Activated naive CD4-positive, alpha-beta T cell treated with anti-CD3 and anti-CD28 coated beads, Interleukin-2, amount 50 U/mL, for 16 hours (primary cell): ENCODE data around the gene EHD1.
A peak's percentile ranks its signal among the peaks of the same experiment; 100 is the strongest.
"Not testable (repeated sequence)": the region's sequence is repeated elsewhere in the genome, so short reads cannot be mapped to it uniquely, and the experiment has no call there.

Experiments used
- DNase-seq: peaks from one replicate; pipeline ENCODE4 v3.0.0-alpha.2; 2020

EHD1 gene

DNA sequence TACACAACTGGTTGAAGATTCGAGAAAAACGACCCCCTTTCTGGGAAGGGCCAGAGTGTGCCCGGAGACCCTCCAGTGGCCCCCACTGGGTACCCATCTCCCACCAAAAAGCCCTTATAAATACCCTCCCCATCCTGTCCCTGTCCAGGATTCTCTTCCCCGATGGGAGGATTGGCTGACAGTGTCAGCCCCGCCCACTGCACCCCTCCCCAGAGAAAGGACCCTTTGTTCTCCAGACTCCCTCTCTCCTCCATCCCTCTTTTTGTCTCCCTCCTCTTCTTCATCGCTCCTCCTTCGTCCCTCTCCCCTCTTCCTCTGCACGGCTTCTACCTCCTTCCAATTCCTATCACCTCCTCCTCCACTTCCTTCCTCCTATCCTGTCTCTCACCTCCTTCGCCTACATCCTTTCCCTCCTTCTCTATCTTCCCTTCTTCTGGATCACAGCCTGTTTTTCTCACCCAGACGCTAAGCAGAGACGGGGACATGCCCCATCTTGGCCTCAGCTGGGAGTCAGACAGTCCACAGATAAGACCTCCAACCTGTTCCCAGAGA lies 54.8 kb downstream of the EHD1 start:
- no peak for DNase-seq

DNA sequence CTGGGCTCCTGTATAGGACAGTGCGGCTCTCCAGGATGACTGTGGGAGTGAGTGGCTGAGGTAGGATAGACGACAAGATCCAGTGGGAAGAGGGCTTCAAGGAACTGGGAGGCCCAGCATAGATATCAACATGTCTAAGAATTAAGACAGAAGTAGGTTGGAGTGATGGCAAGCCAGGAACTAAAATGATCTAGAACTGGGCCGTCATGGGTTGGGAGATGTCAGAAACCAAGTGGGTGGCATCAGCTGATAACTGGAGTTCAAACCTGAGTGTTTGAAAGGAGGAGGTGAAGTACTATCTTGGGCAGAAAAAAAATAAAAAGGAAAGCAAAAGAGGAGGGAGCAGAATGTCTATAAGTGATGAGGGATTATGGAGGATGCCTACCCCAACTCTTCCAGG lies 60.9 kb downstream of the EHD1 start:
- no peak for DNase-seq

DNA sequence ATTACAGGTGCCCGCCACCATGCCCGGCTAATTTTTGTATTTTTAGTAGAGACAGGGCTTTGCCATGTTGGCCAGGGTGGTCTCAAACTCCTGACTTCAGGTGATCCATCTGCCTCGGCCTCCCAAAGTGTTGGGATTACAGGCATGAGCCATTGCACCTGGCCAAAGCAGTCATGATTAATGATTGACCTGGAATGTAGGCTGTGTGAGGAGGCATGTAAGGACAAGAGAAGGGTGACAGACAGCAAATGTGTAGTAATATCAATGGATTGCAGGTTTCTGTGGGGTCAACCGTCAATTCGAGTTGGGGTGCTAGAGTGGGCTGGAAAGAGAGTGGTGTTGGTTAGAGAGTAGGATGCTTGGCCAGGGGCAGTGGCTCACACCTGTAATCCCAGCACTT lies 63.0 kb downstream of the EHD1 start:
- DNase-seq: not testable (repeated sequence)

DNA sequence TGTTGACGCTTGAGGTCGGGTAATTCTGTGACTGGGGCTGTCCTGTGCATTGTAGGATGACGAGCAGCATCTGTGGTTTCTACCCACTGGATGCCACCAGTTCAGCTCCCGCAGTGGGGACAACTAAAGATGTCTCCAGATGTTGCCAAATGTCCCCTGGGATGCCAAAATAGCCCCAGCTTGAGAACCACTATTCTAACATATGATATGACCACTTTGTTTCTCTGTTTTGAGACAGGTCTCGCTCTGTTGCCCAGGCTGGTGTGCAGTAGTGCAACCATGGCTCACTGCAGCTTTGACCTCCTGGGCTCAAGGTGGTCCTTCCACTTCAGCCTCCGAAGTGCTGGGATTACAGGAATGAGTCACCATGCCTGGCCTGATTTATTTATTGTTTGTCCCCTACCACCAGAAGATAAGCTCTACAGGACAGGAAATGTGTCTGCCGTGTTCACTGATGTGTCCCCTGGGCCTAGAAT lies 63.7 kb downstream of the EHD1 start:
- no peak for DNase-seq

DNA sequence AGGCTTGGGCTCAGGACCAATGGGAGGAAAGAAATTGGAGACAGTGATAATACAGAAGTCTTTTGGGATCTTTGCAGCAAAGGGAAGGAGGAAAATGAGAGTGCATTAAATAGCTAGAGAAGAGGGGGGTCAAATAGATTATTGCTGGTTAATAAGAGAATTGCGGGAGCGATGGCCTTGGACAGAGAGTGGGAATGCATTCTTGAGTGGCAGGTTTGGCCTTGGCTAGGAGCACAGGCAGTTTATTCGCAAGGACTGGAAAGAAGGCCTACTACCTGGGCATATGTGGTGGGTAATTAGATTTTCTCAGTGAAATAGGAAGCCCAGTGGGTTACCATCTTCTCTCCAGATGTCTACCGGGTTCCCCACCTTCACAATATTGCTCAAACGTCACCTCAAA lies 64.6 kb downstream of the EHD1 start:
- no peak for DNase-seq

DNA sequence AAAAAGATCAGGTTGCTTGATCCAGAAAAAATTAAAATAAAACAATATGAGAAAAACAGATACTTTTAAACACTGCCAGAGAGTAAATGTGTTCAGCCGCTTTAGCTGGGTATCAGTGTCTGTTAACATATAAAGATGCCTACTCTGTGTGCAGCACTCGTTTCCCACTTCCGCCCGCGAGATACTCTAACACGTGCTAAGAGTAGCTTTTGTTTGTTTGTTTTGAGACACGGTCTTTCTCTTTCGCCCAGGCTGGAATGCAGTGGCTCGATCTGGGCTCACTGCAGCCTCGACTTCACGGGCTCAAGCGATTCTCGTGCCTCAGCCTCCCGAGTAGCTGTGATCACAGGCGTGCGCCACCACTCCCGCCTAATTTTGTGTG lies 67.5 kb downstream of the EHD1 start:
- DNase-seq: peak; percentile 37

DNA sequence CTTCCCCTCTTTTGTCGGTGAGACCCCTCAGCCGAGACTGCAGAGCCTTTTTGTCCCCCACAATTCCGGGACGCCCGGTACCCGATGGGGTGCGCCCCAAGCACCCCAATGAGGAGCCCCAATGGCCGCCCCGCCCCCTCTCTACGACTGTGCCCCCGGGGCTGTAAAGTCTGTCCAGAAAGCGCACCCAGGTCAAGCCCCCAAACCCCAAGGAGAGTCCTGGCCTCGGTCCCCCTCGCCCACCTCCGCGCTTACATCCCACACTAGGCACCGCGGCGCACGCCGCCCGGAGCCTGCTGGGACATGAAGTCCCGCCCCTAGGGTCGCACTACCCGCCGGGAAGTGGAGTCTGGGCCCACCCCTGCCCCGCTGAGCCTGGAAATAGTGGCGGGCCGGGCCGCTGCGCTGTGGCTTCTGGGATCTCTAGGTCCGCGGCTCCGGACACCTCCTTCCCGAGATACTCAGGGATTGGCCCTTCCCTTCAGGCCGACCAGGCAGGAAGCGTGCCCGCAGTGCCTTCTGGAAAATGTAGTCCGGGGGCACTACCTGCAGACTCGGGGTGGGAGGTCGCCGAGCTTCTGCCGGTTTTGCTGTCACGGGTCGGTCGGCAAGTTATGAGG lies 68.0 kb downstream of the EHD1 start, which contains the start of gene MEN1:
Gene MEN1, minus strand, starts transcription at position 281 of the 620 bp plus-strand sequence. CDS start 442 bp downstream, outside the sequence.
- peak; percentile 84 for DNase-seq

DNA sequence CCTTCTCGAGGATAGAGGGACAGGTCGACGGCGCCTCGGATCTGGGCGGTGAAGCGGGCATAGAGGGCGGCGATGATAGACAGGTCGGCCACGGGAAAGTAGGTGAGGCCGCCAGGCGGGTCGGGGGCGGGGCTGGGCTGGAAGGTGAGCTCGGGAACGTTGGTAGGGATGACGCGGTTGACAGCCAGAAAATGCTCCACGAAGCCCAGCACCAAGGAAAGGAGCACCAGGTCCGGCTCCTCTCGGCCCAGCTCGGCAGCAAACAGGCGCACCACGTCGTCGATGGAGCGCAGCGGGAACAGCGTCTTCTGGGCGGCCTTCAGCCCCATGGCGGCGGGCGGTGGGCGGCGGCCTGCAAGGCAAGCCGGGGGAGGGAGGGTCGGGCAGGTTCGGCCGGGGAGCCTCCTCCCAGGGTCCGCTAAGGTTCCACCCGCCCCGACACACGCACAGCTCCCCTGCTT lies 68.6 kb downstream of the EHD1 start:
- DNase-seq: peak; percentile 30

DNA sequence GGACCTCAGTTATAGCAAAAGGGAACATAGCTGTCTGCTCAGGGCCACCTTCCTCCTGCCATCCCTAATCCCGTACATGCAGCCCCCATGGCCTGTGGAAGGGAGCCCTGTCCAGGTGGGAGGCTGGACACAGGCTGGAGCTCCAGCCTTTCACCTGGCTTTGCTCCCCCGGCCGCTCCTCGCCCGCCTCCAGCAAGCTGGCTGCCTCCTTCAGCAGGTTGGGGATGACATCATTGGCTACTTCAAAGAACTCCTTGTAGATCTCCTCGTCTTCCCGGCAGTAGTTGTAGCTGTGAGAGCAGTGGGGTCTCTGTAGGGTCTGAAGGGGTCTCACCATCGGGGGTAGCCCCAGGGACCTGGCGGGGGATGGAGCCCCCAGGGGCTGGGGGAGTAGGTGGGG lies 72.9 kb downstream of the EHD1 start:
- no peak for DNase-seq

DNA sequence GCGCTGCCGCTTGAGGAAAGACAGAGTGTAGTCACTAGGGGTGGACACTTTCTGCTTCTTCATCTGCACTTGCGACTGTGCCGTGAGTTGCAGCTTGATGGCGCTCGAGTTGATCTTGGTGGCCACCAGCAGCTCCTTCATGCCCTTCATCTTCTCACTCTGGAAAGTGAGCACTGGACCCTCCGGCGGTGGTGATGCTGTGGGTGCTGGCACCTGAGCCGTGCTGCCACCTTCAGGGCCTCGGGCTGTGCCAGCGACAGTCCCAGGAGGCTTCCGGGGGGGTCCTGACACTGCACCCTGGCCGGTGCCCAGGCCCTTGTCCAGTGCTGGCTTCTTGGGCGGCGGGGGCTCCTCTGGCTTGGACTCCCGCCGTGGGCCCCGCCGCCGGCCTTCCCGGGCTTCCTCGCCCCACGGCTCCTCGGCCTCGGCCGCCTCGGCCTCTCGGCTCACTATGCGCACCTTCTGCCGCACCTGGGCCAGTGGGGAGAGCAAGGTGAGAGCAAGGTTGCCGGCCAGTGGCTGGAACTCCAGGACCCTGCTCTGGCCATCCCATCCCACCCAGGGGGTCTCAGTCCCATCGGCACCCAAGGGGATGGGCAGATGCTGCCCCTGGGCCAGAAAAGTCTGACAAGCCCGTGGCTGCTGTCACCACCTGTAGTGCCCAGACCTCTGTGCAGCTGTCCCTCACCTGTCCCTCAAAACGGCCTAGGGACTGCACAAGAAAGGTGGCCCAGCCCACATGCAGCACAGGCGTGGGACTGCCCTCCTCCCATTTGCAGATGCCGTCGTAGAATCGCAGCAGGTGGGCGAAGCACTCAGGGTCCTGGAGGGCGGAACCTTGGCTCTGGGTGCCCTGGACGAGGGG lies 73.8 kb downstream of the EHD1 start:
- DNase-seq: no peak

DNA sequence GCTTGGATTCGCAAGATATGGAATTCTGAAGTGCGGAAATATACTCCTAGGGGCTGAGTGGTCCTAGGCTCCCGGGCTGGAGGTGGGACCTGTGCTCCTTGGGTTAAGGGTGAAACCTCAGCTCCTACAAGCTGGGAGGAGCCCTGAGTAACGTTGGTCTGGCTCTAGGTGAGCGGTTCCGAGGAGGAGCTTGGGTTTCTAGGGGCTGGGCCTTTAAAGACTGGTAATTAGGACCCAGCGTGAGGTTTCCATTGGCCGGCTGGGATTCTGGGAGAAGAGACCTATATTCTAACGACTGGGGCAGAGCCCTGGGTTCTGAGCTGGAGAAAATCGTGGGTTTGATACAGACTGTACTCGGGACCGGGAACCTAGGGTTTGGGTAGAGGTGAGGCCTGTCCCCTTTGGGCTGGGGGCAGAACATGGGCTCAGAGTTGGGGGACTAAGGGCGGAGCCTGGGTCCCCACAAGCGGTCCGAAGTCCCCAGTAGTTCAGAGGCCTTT lies 74.5 kb downstream of the EHD1 start:
- DNase-seq: no peak

DNA sequence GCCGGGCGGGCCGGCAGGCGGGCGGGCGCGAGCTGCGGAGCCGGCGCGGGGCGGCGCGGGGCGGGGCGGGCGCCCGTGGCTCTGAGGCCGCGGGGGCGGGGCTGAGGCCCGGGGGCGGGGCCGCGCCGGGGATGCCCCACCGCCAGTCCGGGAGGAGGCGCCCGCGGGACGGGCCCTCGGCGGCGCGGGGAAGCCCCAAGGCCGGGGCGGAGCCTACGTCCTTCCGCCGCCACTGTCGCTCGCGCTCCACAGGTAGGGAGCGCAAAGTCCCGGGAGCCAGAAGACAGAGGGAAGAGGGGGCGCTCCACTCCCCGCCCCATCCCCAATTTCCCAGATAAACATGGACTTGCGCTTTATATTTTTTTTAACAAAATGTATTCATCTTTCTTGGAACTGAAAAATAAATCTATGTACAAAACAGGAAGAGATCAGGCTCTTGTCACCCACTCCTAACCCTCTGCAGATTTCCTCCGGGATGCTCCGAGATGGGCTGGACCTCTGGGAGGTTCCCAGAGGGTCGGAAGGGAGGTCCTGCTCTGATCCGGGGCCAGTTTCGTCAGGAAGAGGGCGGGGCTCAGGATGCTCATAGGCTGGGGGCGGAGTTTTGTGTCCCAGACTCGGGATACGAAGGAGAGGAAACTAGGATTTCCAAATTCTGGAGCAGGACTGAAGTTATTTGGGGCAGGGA lies 75.1 kb downstream of the EHD1 start, which contains the start of gene MAP4K2:
Gene MAP4K2, minus strand, starts transcription at position 57 of the 688 bp plus-strand sequence. CDS start 65 bp downstream, outside the sequence.
- DNase-seq: peak; percentile 91

DNA sequence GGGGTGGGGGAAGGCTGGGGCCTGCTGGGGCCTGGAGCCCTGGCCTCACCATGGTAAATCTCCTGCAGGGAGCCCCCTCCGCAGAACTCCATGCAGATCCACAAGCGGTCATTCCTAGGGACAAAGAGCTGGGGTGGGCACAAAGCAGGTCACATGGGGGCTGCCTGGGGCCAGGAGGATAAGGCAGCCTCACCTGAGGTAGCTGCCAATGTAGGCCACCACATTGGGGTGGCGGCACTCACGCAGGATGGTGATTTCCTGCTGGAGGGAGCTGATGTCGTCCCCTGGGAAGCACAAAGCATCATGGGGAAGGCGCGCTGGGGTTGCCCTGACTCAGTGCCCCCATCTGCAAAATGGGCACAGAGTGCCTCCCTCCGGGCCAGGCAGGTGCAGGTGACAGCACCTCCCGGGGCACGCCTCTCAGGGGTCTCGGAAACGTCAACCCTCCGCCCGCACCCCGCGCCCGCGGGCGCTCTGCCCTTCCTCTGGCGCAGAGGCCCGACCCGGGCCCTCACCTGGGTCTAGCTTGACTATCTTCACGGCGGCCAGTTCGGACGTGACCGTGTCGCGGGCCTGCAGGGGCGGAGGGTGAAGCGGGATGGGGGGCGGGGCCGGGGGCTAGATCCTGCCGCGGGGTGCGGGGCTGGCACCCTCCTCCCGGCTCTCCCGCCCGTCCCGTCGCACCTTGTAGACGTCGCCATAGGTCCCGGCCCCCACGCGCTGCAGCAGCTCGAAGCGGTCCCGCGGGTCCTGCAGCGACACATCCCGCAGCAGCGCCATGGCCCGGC lies 75.9 kb downstream of the EHD1 start:
- DNase-seq: peak; percentile 44
